ENCODE data around the gene NACA2. TPM values are rescaled to one million over a fixed set of nuclear protein-coding genes. Genes with fewer than 3 reads are reported as not detected.

NACA2 gene
- total RNA-seq (2021) (not detected in 3 replicates), Bru-seq, nascent RNA (percentile 17 among the genes with signal in this experiment)
- long read RNA-seq, experiment 1, result 0 reads
- long read RNA-seq, experiment 2, result 0 reads
- long read RNA-seq, experiment 3, result 0 reads

DNA sequence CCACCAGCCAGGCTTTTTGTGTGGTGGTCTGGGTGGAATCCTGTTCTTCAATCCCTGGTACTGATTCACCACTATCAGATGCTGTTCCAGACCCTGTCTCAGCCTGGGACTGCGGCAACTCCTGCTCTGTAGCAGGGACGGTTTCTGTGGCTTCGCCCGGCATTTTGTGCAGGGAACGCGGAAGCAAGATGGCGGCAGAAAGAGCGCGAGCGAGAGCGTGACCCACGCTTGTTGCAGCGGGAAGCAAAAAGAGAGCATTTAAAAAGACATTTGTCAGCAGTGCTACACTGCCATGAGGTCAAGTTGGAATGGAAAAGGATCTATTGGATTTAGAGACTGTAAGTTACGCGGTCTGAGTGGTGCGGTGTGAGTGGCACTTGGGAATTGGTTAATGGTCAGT is at the start of gene NACA2:
TSS of gene NACA2 (minus strand) at position 202 of the 400 bp plus-strand sequence. CDS start at position 163, 39 bp downstream.
- CTCF ChIA-PET, result interaction anchor here (0.6 kb wide), 1 partner anchor 11 kb away, joined by 3 read pairs; no protein-coding TSS in a partner anchor
- POLR2A ChIA-PET, result no interaction called here

DNA sequence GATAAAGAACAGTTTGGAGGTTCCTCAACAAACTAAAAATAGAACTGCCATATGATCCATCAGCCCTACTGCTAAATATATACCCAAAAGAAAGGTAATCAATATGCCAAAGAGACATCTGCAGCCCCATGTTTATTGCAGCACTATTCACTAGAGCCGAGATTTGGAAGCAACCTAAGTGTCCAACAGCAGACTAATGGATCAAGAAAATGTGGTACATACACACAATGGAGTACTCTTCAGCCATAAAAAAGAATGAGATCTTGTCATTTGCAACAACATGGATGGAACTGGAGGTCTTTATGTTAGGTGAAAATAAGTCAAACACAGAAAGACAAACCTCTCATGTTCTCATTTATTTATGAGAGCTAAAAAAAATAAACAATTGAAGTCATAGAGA is 48.8 kb upstream of the NACA2 start:
- ChIA-PET CTCF (no interaction called here), POLR2A (no interaction called here)
- no peak for DNase-seq (ENCODE audit: low spot score)
- TF ChIP-seq EMX1 (CRISPR knock-in tag; IDR thresholded peaks at IDR 0.05) (no peak), FOXJ3 (CRISPR knock-in tag; IDR thresholded peaks at IDR 0.05; ENCODE audit: borderline replicate concordance) (no peak), RORB (CRISPR knock-in tag; IDR thresholded peaks at IDR 0.05) (no peak), ZNF263 (CRISPR knock-in tag; IDR thresholded peaks at IDR 0.05; ENCODE audit: low read depth) (no peak), JAZF1 (CRISPR knock-in tag; IDR thresholded peaks at IDR 0.05) (no peak), MYBL2 (CRISPR knock-in tag; IDR thresholded peaks at IDR 0.05) (no peak), ZBTB21 (CRISPR knock-in tag; IDR thresholded peaks at IDR 0.05; ENCODE audit: borderline replicate concordance) (no peak), ZNF396 (CRISPR knock-in tag; IDR thresholded peaks at IDR 0.05; ENCODE audit: borderline replicate concordance) (no peak), ZNF423 (CRISPR knock-in tag; IDR thresholded peaks at IDR 0.05) (no peak)
- TF ChIP-seq, protein P1, sequence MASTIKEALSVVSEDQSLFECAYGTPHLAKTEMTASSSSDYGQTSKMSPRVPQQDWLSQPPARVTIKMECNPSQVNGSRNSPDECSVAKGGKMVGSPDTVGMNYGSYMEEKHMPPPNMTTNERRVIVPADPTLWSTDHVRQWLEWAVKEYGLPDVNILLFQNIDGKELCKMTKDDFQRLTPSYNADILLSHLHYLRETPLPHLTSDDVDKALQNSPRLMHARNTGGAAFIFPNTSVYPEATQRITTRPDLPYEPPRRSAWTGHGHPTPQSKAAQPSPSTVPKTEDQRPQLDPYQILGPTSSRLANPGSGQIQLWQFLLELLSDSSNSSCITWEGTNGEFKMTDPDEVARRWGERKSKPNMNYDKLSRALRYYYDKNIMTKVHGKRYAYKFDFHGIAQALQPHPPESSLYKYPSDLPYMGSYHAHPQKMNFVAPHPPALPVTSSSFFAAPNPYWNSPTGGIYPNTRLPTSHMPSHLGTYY (CRISPR knock-in tag; IDR thresholded peaks at IDR 0.05), result no peak
- TF ChIP-seq, protein P2, sequence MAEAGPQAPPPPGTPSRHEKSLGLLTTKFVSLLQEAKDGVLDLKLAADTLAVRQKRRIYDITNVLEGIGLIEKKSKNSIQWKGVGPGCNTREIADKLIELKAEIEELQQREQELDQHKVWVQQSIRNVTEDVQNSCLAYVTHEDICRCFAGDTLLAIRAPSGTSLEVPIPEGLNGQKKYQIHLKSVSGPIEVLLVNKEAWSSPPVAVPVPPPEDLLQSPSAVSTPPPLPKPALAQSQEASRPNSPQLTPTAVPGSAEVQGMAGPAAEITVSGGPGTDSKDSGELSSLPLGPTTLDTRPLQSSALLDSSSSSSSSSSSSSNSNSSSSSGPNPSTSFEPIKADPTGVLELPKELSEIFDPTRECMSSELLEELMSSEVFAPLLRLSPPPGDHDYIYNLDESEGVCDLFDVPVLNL (CRISPR knock-in tag; IDR thresholded peaks at IDR 0.05; ENCODE audit: borderline replicate concordance, low read depth), result no peak
- TF ChIP-seq, protein P3, sequence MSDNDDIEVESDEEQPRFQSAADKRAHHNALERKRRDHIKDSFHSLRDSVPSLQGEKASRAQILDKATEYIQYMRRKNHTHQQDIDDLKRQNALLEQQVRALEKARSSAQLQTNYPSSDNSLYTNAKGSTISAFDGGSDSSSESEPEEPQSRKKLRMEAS (CRISPR knock-in tag; IDR thresholded peaks at IDR 0.05), result no peak
- TF ChIP-seq, protein P4, sequence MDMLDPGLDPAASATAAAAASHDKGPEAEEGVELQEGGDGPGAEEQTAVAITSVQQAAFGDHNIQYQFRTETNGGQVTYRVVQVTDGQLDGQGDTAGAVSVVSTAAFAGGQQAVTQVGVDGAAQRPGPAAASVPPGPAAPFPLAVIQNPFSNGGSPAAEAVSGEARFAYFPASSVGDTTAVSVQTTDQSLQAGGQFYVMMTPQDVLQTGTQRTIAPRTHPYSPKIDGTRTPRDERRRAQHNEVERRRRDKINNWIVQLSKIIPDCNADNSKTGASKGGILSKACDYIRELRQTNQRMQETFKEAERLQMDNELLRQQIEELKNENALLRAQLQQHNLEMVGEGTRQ (CRISPR knock-in tag; IDR thresholded peaks at IDR 0.05), result no peak
- TF ChIP-seq, protein P5, sequence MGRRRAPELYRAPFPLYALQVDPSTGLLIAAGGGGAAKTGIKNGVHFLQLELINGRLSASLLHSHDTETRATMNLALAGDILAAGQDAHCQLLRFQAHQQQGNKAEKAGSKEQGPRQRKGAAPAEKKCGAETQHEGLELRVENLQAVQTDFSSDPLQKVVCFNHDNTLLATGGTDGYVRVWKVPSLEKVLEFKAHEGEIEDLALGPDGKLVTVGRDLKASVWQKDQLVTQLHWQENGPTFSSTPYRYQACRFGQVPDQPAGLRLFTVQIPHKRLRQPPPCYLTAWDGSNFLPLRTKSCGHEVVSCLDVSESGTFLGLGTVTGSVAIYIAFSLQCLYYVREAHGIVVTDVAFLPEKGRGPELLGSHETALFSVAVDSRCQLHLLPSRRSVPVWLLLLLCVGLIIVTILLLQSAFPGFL (CRISPR knock-in tag; IDR thresholded peaks at IDR 0.05; ENCODE audit: borderline replicate concordance), result no peak
- TF ChIP-seq, protein P6, sequence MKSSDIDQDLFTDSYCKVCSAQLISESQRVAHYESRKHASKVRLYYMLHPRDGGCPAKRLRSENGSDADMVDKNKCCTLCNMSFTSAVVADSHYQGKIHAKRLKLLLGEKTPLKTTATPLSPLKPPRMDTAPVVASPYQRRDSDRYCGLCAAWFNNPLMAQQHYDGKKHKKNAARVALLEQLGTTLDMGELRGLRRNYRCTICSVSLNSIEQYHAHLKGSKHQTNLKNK (CRISPR knock-in tag; IDR thresholded peaks at IDR 0.05), result no peak
- ATAC-seq, result no peak
- Mint-ChIP-seq H3K4me3 (no peak overlapping the region), H3K27ac (no peak overlapping the region), H3K36me3 (no peaks in the 10 kb centered on the region), H3K9me3 (peaks cover 7% of the 10 kb centered on the region), H3K27me3 (ENCODE audit: low read depth) (no peaks in the 10 kb centered on the region), H3K4me1 (no peaks in the 10 kb centered on the region)

More for the DNA sequence above, at the start of gene NACA2:
- TF ChIP-seq, protein P7, sequence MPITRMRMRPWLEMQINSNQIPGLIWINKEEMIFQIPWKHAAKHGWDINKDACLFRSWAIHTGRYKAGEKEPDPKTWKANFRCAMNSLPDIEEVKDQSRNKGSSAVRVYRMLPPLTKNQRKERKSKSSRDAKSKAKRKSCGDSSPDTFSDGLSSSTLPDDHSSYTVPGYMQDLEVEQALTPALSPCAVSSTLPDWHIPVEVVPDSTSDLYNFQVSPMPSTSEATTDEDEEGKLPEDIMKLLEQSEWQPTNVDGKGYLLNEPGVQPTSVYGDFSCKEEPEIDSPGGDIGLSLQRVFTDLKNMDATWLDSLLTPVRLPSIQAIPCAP (CRISPR knock-in tag; IDR thresholded peaks at IDR 0.05), result no peak
- TF ChIP-seq NR2C2 (CRISPR knock-in tag; IDR thresholded peaks at IDR 0.05) (no peak), ZNF671 (CRISPR knock-in tag; IDR thresholded peaks at IDR 0.05) (no peak)
- TF ChIP-seq, protein P3 (CRISPR knock-in tag; IDR thresholded peaks at IDR 0.05), result no peak
- TF ChIP-seq, protein P8, sequence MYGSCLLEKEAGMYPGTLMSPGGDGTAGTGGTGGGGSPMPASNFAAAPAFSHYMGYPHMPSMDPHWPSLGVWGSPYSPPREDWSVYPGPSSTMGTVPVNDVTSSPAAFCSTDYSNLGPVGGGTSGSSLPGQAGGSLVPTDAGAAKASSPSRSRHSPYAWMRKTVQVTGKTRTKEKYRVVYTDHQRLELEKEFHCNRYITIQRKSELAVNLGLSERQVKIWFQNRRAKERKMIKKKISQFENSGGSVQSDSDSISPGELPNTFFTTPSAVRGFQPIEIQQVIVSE (CRISPR knock-in tag; IDR thresholded peaks at IDR 0.05; ENCODE audit: borderline replicate concordance), result no peak
- Mint-ChIP-seq H3K9me3 (no peaks in the 10 kb centered on the region), H3K27ac (no peak within 1 kb of the TSS), H3K4me1 (no peaks in the 10 kb centered on the region), H3K4me3 (no peak within 1 kb of the TSS), H3K36me3 (no peaks in the 10 kb centered on the region), H3K27me3 (ENCODE audit: low read depth) (no peaks in the 10 kb centered on the region)
- DNase-seq (ENCODE audit: low spot score), result no peak
- no peak for ATAC-seq

All from WTC11 (cell line).